SK-N-SH (cell line): ENCODE data around the gene CENPP.

Experiments used
- ELF1 ChIP-seq: IDR thresholded peaks from 2 replicates; pipeline ENCODE4 v1.4.0; 2012
- FOXJ3 ChIP-seq: sonication (generic); formaldehyde crosslinking; IDR thresholded peaks from 2 replicates; pipeline ENCODE4 v1.5.1; 2020; ENCODE audit warnings: mild to moderate bottlenecking, missing genetic modification reagents
- GABPA ChIP-seq: IDR thresholded peaks from 2 replicates; pipeline ENCODE4 v1.4.0; 2012; ENCODE audit warnings: low read depth, mild to moderate bottlenecking
- MEF2A ChIP-seq: IDR thresholded peaks from 2 replicates; pipeline ENCODE4 v1.4.0; 2012; ENCODE audit warnings: low read depth, borderline replicate concordance
- MXI1 ChIP-seq: IDR thresholded peaks from 2 replicates; pipeline ENCODE4 v1.6.1; 2012; ENCODE audit warnings: mild to moderate bottlenecking, low read depth, low read length, improper control_type of control experiment
- POLR2AphosphoS5 ChIP-seq: IDR thresholded peaks from 2 replicates; pipeline ENCODE4 v1.6.1; 2012; ENCODE audit warnings: low read depth, low read length
- RAD21 ChIP-seq: IDR thresholded peaks from 2 replicates; pipeline ENCODE4 v1.6.1; 2012; ENCODE audit warnings: mild to moderate bottlenecking, low read length
- RFX5 ChIP-seq: IDR thresholded peaks from 2 replicates; pipeline ENCODE4 v1.6.1; 2012; ENCODE audit warnings: mild to moderate bottlenecking, improper control_type of control experiment, low read length
- SIN3A ChIP-seq: IDR thresholded peaks from 2 replicates; pipeline ENCODE4 v1.6.1; 2012; ENCODE audit warnings: low read depth, mild to moderate bottlenecking, low read length, moderate library complexity, borderline replicate concordance
- TAF1 ChIP-seq: IDR thresholded peaks from 2 replicates; pipeline ENCODE4 v1.6.1; 2012; ENCODE audit warnings: low read depth, mild to moderate bottlenecking, low read length, moderate library complexity, borderline replicate concordance
- TEAD4 ChIP-seq: IDR thresholded peaks from 2 replicates; pipeline ENCODE4 v1.4.0; 2012; ENCODE audit warnings: mild to moderate bottlenecking, borderline replicate concordance; ENCODE audit not compliant: insufficient read depth
- TF ChIP-seq, protein P1 (sequence below): fragments of 200-600 bp; sonication (generic); IDR thresholded peaks from 2 replicates; pipeline ENCODE4 v1.6.1; 2017; ENCODE audit warnings: antibody characterized with exemption, mild to moderate bottlenecking, moderate library complexity
- TF ChIP-seq, protein P2 (sequence below): fragments of 150-350 bp; IDR thresholded peaks from 2 replicates; pipeline ENCODE4 v1.6.1; 2017; ENCODE audit warnings: antibody characterized with exemption, low read length, low read depth, borderline replicate concordance
- TF ChIP-seq, protein P3 (sequence below): IDR thresholded peaks from 2 replicates; pipeline ENCODE4 v1.4.0; 2012; ENCODE audit warnings: low read depth

DNA sequence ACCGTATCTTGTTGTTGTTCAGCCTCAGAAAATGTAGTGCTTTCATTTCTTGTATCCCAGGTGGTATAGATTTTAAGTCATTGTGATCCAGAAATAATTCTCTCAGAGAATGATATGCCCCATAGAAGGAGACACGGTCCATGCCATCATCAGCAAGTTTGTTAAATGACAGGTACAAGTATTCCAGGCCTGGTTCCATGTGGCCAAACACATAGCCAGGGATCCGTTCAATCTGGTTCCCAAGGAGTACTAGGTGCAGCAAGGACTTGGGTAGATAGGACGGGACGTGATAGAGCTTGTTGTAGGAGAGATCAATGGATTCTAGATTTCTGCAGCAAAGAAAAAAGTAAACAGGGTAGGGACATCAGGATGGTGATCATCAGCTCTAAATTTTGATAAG, 175.0 kb downstream of the CENPP start:
- TF ChIP-seq GABPA (no peak), MEF2A (no peak), FOXJ3 (CRISPR knock-in tag) (no peak), MXI1 (no peak), TAF1 (no peak), RFX5 (no peak), POLR2AphosphoS5 (no peak), TEAD4 (no peak), ELF1 (no peak), RAD21 (no peak), SIN3A (no peak)
- TF ChIP-seq, protein P1, sequence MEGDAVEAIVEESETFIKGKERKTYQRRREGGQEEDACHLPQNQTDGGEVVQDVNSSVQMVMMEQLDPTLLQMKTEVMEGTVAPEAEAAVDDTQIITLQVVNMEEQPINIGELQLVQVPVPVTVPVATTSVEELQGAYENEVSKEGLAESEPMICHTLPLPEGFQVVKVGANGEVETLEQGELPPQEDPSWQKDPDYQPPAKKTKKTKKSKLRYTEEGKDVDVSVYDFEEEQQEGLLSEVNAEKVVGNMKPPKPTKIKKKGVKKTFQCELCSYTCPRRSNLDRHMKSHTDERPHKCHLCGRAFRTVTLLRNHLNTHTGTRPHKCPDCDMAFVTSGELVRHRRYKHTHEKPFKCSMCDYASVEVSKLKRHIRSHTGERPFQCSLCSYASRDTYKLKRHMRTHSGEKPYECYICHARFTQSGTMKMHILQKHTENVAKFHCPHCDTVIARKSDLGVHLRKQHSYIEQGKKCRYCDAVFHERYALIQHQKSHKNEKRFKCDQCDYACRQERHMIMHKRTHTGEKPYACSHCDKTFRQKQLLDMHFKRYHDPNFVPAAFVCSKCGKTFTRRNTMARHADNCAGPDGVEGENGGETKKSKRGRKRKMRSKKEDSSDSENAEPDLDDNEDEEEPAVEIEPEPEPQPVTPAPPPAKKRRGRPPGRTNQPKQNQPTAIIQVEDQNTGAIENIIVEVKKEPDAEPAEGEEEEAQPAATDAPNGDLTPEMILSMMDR: no peak
- TF ChIP-seq, protein P2, sequence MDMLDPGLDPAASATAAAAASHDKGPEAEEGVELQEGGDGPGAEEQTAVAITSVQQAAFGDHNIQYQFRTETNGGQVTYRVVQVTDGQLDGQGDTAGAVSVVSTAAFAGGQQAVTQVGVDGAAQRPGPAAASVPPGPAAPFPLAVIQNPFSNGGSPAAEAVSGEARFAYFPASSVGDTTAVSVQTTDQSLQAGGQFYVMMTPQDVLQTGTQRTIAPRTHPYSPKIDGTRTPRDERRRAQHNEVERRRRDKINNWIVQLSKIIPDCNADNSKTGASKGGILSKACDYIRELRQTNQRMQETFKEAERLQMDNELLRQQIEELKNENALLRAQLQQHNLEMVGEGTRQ: no peak
- TF ChIP-seq, protein P3, sequence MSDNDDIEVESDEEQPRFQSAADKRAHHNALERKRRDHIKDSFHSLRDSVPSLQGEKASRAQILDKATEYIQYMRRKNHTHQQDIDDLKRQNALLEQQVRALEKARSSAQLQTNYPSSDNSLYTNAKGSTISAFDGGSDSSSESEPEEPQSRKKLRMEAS: no peak
